Subcutaneous adipose tissue (tissue), 4 donors: ENCODE measurements around the gene GRIN2A. TPM values are rescaled to one million over a fixed set of nuclear protein-coding genes. Genes with fewer than 3 reads are reported as not detected.

Experiments used
- total RNA-seq, 4 donors: library from RNA; depleted of rRNA; stranded (reverse); fragments of >200 nt; gene quantifications; one replicate each; pipeline ENCODE4 v1.1.0, GENCODE V29; 2016
- TF ChIP-seq, protein P1 (sequence below): fragments of 450-650 bp; IDR thresholded peaks from one replicate; pipeline ENCODE4 v1.5.1; 2016; ENCODE audit warnings: low read depth, mild to moderate bottlenecking, control low read depth, antibody characterized with exemption, moderate library complexity

The GRIN2A gene
- total RNA-seq, 4 donors from 2014 or later = under 0.01 to 0.19 (median 0.17) TPM; not detected in 1

GRCh38 chr16:10121897-10122425 lies 60.3 kb downstream of the GRIN2A start:
- TF ChIP-seq, protein P1, sequence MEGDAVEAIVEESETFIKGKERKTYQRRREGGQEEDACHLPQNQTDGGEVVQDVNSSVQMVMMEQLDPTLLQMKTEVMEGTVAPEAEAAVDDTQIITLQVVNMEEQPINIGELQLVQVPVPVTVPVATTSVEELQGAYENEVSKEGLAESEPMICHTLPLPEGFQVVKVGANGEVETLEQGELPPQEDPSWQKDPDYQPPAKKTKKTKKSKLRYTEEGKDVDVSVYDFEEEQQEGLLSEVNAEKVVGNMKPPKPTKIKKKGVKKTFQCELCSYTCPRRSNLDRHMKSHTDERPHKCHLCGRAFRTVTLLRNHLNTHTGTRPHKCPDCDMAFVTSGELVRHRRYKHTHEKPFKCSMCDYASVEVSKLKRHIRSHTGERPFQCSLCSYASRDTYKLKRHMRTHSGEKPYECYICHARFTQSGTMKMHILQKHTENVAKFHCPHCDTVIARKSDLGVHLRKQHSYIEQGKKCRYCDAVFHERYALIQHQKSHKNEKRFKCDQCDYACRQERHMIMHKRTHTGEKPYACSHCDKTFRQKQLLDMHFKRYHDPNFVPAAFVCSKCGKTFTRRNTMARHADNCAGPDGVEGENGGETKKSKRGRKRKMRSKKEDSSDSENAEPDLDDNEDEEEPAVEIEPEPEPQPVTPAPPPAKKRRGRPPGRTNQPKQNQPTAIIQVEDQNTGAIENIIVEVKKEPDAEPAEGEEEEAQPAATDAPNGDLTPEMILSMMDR = no peak

GRCh38 chr16:10121491-10121890 lies 60.7 kb downstream of the GRIN2A start:
- TF ChIP-seq, protein P1 = no peak

- TF ChIP-seq, protein P1 = no peak
Observed at GRCh38 chr16:10120953-10121352, 61.3 kb downstream of the GRIN2A start.

GRCh38 chr16:10114409-10114808 lies 67.8 kb downstream of the GRIN2A start:
- TF ChIP-seq, protein P1 = no peak

GRCh38 chr16:10113248-10113647 lies 69.0 kb downstream of the GRIN2A start:
- TF ChIP-seq, protein P1 = no peak

GRCh38 chr16:10112021-10112420 lies 70.2 kb downstream of the GRIN2A start:
- TF ChIP-seq, protein P1 = no peak

DNA sequence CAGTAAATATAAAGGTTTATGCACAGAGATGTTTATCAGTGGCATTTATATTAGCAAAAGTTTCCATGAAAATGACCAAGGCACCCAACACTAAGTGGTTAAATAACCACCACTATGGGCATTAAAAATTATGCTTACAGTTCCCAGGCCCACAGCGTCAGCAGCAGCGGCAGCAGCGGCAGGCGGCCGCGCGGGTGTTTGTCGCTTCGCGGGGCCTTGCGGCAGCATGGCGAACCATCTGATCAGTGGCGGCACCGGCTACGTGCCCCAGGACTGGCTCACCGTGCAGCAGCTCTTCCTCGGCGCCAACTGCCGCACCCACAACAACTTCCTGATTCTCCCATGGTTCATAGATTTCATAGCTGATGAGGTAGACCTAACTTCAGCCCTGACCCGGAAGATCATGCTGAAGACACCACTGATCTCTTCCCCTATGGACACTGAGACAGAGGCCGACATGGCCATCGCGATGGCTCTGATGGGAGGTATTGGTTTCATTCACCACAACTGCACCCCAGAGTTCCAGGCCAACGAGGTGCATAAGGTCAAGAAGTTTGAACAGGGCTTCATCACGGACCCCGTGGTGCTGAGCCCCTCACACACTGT lies 71.0 kb downstream of the GRIN2A start:
- TF ChIP-seq, protein P1 = no peak
